ENCODE results near the gene UTRN. TPM values are rescaled to one million over a fixed set of nuclear protein-coding genes. Genes with fewer than 3 reads are reported as not detected.

The UTRN gene
- total RNA-seq, 4 donors from 2014 or later, result 95.9 to 251 (median 139) TPM

DNA sequence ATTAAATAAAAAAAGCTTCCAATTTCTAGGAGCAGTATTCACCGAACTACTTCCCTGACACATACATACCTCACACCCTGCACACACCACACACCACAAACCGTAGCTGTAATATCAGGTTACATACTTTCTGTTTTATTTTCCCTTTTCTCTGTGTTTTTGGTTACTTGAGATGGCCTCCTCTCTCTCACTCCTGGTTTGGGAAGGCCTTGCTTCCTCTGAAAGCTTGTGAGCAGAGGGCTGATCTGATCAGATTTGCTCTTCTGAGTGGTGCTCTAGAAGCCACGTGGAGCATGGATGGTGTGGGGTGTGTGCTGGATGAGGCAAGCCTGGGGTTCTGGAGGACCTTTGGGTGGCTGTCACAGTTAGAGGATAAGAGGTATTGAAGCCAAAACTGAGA is 20.9 kb downstream of the UTRN start:
- Histone ChIP-seq H3K9me3 (no peaks in the 10 kb centered on the region), H3K27me3 (no peaks in the 10 kb centered on the region), H3K4me1 (peaks cover 0 to 5% (median 0%) of the 10 kb centered on the region in 3 donors), H3K36me3 (peaks cover 0 to 33% of the 10 kb centered on the region in 2 donors), H3K4me3 (no peak overlapping the region), H3K27ac (no peak overlapping the region)
- ATAC-seq, result no peak
- WGBS, 2 donors (ENCODE audit: low coverage in 1 of 2), result 73 to 86% methylated on average over 3 of the region's 3 CpGs
- no peak for TF ChIP-seq POLR2A (IDR thresholded peaks at IDR 0.05)
- TF ChIP-seq EP300 (IDR thresholded peaks at IDR 0.05), result no peak
- TF ChIP-seq, protein P1, sequence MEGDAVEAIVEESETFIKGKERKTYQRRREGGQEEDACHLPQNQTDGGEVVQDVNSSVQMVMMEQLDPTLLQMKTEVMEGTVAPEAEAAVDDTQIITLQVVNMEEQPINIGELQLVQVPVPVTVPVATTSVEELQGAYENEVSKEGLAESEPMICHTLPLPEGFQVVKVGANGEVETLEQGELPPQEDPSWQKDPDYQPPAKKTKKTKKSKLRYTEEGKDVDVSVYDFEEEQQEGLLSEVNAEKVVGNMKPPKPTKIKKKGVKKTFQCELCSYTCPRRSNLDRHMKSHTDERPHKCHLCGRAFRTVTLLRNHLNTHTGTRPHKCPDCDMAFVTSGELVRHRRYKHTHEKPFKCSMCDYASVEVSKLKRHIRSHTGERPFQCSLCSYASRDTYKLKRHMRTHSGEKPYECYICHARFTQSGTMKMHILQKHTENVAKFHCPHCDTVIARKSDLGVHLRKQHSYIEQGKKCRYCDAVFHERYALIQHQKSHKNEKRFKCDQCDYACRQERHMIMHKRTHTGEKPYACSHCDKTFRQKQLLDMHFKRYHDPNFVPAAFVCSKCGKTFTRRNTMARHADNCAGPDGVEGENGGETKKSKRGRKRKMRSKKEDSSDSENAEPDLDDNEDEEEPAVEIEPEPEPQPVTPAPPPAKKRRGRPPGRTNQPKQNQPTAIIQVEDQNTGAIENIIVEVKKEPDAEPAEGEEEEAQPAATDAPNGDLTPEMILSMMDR (IDR thresholded peaks at IDR 0.05), result no peak
- no peak for TF ChIP-seq POLR2AphosphoS5 (IDR thresholded peaks at IDR 0.05)

DNA sequence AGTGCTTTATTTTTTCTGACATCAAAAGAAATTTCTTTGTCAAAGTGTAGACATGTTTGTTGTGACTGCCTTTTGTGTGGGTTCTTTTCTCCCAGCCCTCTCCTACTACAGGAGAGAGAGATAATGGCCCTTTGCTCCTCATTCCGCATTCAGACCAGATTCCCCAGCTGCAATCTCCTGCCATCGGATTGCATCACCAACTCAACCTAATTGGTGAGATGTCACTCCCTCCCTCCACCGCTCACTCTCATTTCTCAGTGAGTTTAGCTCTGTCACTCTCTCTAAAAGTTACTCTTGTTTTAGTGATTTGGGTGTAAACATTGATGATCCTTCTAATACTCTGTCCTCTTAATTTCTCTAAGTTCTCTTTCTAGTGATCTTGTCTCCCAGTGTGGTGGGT is 22.7 kb downstream of the UTRN start:
- Histone ChIP-seq H3K36me3 (peaks cover 0 to 26% of the 10 kb centered on the region in 2 donors), H3K27ac (no peak overlapping the region), H3K4me1 (peaks cover 0 to 17% (median 3%) of the 10 kb centered on the region in 3 donors), H3K27me3 (no peaks in the 10 kb centered on the region), H3K4me3 (no peak overlapping the region), H3K9me3 (no peaks in the 10 kb centered on the region)
- ATAC-seq, result no peak
- TF ChIP-seq POLR2AphosphoS5 (IDR thresholded peaks at IDR 0.05), result no peak
- TF ChIP-seq EP300 (IDR thresholded peaks at IDR 0.05), result no peak
- WGBS, 2 donors (ENCODE audit: low coverage in 1 of 2), result 93 to 97% methylated on average over 3 of the region's 3 CpGs

DNA sequence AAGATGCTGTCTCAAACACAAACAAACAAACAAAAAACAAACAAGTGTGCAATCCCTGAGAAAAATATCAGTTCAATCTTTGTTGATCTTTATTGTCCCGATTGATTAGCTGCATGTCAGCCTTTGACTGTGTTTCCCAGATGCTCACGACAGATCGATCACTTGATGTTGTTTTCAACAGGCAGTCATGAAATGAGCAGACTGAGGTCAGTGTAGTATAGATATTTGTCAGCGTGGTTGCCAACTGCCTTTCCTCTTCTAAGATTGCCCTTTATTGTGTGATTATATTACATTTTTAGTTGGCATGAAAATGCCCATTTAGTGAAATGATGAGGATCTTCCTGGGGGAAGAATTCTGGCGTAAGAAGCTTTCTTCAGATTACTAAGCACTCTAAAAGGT is 25.6 kb downstream of the UTRN start:
- H3K36me3 ChIP-seq, result peaks cover 0 to 26% of the 10 kb centered on the region in 2 donors
- no peak overlapping the region for H3K4me3 ChIP-seq
- no peak overlapping the region for H3K27ac ChIP-seq
- no peak for TF ChIP-seq POLR2A (IDR thresholded peaks at IDR 0.05)
- no peak for TF ChIP-seq EP300 (IDR thresholded peaks at IDR 0.05)
- TF ChIP-seq, protein P1 (IDR thresholded peaks at IDR 0.05), result no peak
- no peak for TF ChIP-seq POLR2AphosphoS5 (IDR thresholded peaks at IDR 0.05)
- H3K27me3 ChIP-seq, result no peaks in the 10 kb centered on the region
- no peaks in the 10 kb centered on the region for H3K9me3 ChIP-seq
- 85 to 87% methylated on average over 5 of the region's 5 CpGs for WGBS, 2 donors (ENCODE audit: low coverage in 1 of 2)
- peaks cover 13 to 46% (median 20%) of the 10 kb centered on the region in 3 donors for H3K4me1 ChIP-seq
- no peak for ATAC-seq

DNA sequence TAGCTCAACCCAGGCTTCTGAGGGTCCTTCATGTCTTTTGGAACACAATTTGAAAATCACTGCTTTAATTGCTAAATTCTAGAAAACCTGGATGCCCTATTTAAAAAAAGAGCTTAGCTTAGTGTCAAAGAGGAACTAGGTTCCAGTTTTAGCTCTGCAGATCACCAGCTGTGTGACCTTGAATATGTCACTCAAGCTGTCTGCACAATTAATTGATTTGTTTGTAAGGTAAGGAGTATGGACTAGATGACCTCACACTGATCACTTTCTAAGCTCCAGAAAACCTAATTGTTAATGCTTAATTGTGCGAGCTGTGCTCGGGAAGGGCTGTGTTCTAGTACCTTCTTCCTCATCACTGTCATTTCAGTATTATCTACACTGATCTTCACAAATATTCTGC is 26.2 kb downstream of the UTRN start:
- Histone ChIP-seq H3K36me3 (peaks cover 0 to 26% of the 10 kb centered on the region in 2 donors), H3K27me3 (no peaks in the 10 kb centered on the region), H3K4me1 (peaks cover 13 to 51% (median 23%) of the 10 kb centered on the region in 3 donors), H3K4me3 (no peak overlapping the region), H3K27ac (no peak overlapping the region), H3K9me3 (no peaks in the 10 kb centered on the region)
- ATAC-seq, result no peak
- no peak for TF ChIP-seq EP300 (IDR thresholded peaks at IDR 0.05)
- no peak for TF ChIP-seq POLR2AphosphoS5 (IDR thresholded peaks at IDR 0.05)
- no peak for TF ChIP-seq POLR2A (IDR thresholded peaks at IDR 0.05)
- TF ChIP-seq, protein P1 (IDR thresholded peaks at IDR 0.05), result no peak
- WGBS, 2 donors (ENCODE audit: low coverage in 1 of 2), result 96 to 100% methylated on average over 2 of the region's 2 CpGs

DNA sequence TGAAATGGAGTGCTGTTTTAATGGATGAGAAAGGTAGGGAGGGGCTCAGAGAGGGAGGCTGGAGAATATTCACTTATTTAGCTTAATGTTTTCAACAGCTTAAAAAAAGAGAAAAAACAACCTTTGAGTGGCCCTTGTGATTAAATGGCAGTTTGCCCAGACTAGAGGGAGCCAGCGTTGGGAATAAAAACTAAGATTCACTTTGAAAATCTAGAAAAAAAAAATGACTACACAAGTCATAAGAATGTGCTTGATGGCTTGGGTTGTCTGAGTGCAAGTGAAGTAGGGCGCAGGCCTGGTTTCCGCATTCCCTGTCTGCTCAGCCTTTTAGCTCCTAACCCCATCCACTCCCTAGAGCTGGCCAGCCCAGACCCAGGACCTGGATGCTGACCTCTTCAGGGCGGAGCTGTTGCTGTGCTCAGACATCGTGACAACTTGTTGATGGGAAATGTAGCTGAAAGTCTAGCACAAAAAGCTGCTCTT is 28.9 kb downstream of the UTRN start:
- ATAC-seq, result peak; percentile 79
- Histone ChIP-seq H3K27ac (peak overlapping the region in 3 of 4 donors; percentile 47 to 66 (median 61)), H3K9me3 (no peaks in the 10 kb centered on the region), H3K4me1 (peaks cover 13 to 66% (median 23%) of the 10 kb centered on the region in 3 donors), H3K4me3 (no peak overlapping the region), H3K36me3 (peaks cover 0 to 12% of the 10 kb centered on the region in 2 donors), H3K27me3 (no peaks in the 10 kb centered on the region)
- WGBS, 2 donors (ENCODE audit: low coverage in 1 of 2), result 20 to 23% methylated on average over 2 to 4 of the region's 5 CpGs
- TF ChIP-seq POLR2A (IDR thresholded peaks at IDR 0.05) (no peak), POLR2AphosphoS5 (IDR thresholded peaks at IDR 0.05) (peak; percentile 9)

DNA sequence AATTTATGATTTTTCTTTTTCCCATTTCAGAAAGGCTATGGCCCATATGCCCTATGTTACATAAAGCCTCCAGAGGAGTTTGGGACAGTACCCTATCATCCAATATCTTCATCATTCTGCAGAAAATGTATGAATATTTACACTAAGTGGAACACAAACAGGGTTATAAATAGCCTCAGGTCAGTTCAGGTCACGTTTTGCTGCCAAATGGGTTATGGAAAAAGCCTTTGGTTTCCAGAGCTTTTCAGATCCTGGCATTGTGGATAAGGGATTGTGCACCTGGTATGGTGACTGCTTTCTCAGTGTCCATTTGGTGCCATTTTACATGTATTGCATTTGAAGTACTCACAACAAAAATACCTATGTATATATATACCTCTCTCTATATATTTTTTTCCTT is 29.4 kb downstream of the UTRN start:
- Histone ChIP-seq H3K36me3 (peaks cover 0 to 6% of the 10 kb centered on the region in 2 donors), H3K9me3 (no peaks in the 10 kb centered on the region), H3K27ac (peak overlapping the region in 3 of 4 donors; percentile 47 to 66 (median 61)), H3K4me3 (no peak overlapping the region), H3K4me1 (peaks cover 13 to 66% (median 23%) of the 10 kb centered on the region in 3 donors), H3K27me3 (no peaks in the 10 kb centered on the region)
- ATAC-seq, result peak; percentile 17
- WGBS, 2 donors (ENCODE audit: low coverage in 1 of 2), result 11 to 46% methylated on average over 1 of the region's 1 CpG
- TF ChIP-seq POLR2AphosphoS5 (IDR thresholded peaks at IDR 0.05) (no peak), EP300 (IDR thresholded peaks at IDR 0.05) (no peak), POLR2A (IDR thresholded peaks at IDR 0.05) (no peak)
- TF ChIP-seq, protein P1 (IDR thresholded peaks at IDR 0.05), result no peak
